NB4 (cell line): ENCODE results near the gene DOCK2.

Experiments
- DNase-seq: peaks from one replicate; pipeline ENCODE4 v3.0.0; 2010; ENCODE audit warnings: low read depth
- H3K4me3 ChIP-seq: one replicate; pipeline ENCODE4 v1.5.1; 2011; ENCODE audit warnings: mild to moderate bottlenecking, low read depth, low read length, moderate library complexity
- CTCF ChIP-seq: IDR thresholded peaks from one replicate; pipeline ENCODE4 v1.5.1; 2012; ENCODE audit warnings: low read depth, low read length
- MAX ChIP-seq: IDR thresholded peaks from 2 replicates; pipeline ENCODE4 v1.6.1; 2011; ENCODE audit warnings: low read depth, low read length
- MYC ChIP-seq: IDR thresholded peaks from 2 replicates; pipeline ENCODE4 v1.6.1; 2011; ENCODE audit warnings: low read depth, low read length
- POLR2A ChIP-seq: IDR thresholded peaks from 2 replicates; pipeline ENCODE4 v1.6.1; 2011; ENCODE audit warnings: mild to moderate bottlenecking; ENCODE audit not compliant: insufficient read length; ENCODE audit errors: extremely low read depth

DOCK2 gene

GRCh38 chr5:169861433-169861832 lies 224.4 kb downstream of the DOCK2 start:
- H3K4me3 ChIP-seq = no peak overlapping the region
- no peak for DNase-seq
- TF ChIP-seq CTCF = no peak
- TF ChIP-seq MYC = no peak
- TF ChIP-seq POLR2A = no peak
- TF ChIP-seq MAX = no peak

- TF ChIP-seq CTCF = no peak
- TF ChIP-seq POLR2A = no peak
- TF ChIP-seq MAX = no peak
- TF ChIP-seq MYC = no peak
- DNase-seq = no peak
- no peak overlapping the region for H3K4me3 ChIP-seq
Measured at GRCh38 chr5:169861934-169862333, 224.9 kb downstream of the DOCK2 start.

- no peak for DNase-seq
Measured at GRCh38 chr5:169862391-169862811, 225.3 kb downstream of the DOCK2 start.

GRCh38 chr5:169864483-169864882 lies 227.4 kb downstream of the DOCK2 start:
- TF ChIP-seq MAX (no peak), CTCF (no peak), MYC (no peak), POLR2A (no peak)
- H3K4me3 ChIP-seq = no peak overlapping the region

More at GRCh38 chr5:169862391-169862811, 225.3 kb downstream of the DOCK2 start:
- no peak overlapping the region for H3K4me3 ChIP-seq
- TF ChIP-seq MYC (no peak), CTCF (no peak), POLR2A (no peak), MAX (no peak)

GRCh38 chr5:169867347-169867746 lies 230.3 kb downstream of the DOCK2 start:
- no peak overlapping the region for H3K4me3 ChIP-seq
- no peak for TF ChIP-seq POLR2A
- no peak for TF ChIP-seq CTCF
- TF ChIP-seq MYC = no peak
- no peak for TF ChIP-seq MAX
- DNase-seq = no peak

More at GRCh38 chr5:169864483-169864882, 227.4 kb downstream of the DOCK2 start:
- no peak for DNase-seq

GRCh38 chr5:169869066-169869465 lies 232.0 kb downstream of the DOCK2 start:
- TF ChIP-seq CTCF (no peak), POLR2A (no peak), MYC (no peak), MAX (no peak)
- DNase-seq = no peak

More at GRCh38 chr5:169869066-169869465, 232.0 kb downstream of the DOCK2 start:
- H3K4me3 ChIP-seq = no peak overlapping the region
